GM18861 (cell line): ENCODE data around the gene CDH4.

ENCODE experiments used
- ATAC-seq: cut with Tn5 transposase; IDR thresholded peaks from one replicate; pipeline ENCODE4 v1.9.1; 2021; ENCODE audit not compliant: unreplicated experiment

CDH4 gene

GRCh38 chr20:61513124-61514017, 261.3 kb downstream of the CDH4 start:
- ATAC-seq: no peak

GRCh38 chr20:61514018-61514365, 261.9 kb downstream of the CDH4 start:
- ATAC-seq: no peak

GRCh38 chr20:61514396-61514795, 262.3 kb downstream of the CDH4 start:
- ATAC-seq: no peak

- no peak for ATAC-seq
Measured at GRCh38 chr20:61514805-61515505, 262.9 kb downstream of the CDH4 start.

GRCh38 chr20:61515922-61516321, 263.9 kb downstream of the CDH4 start:
- no peak for ATAC-seq

GRCh38 chr20:61516346-61517208, 264.5 kb downstream of the CDH4 start:
- ATAC-seq: no peak

GRCh38 chr20:61517419-61517818, 265.4 kb downstream of the CDH4 start:
- no peak for ATAC-seq

GRCh38 chr20:61518424-61518951, 266.4 kb downstream of the CDH4 start:
- no peak for ATAC-seq

- no peak for ATAC-seq
Measured at GRCh38 chr20:61519488-61519887, 267.4 kb downstream of the CDH4 start.

- ATAC-seq: no peak
Measured at GRCh38 chr20:61520076-61520892, 268.2 kb downstream of the CDH4 start.

- no peak for ATAC-seq
Measured at GRCh38 chr20:61520893-61521460, 268.9 kb downstream of the CDH4 start.

- no peak for ATAC-seq
Measured at GRCh38 chr20:61521687-61522420, 269.8 kb downstream of the CDH4 start.

GRCh38 chr20:61522498-61523090, 270.5 kb downstream of the CDH4 start:
- ATAC-seq: no peak

GRCh38 chr20:61523145-61523544, 271.1 kb downstream of the CDH4 start:
- ATAC-seq: no peak

- no peak for ATAC-seq
Measured at GRCh38 chr20:61524951-61525666, 273.0 kb downstream of the CDH4 start.

- ATAC-seq: no peak
Measured at GRCh38 chr20:61525781-61526431, 273.8 kb downstream of the CDH4 start.

- ATAC-seq: no peak
Measured at GRCh38 chr20:61526907-61527306, 274.8 kb downstream of the CDH4 start.

- ATAC-seq: no peak
Measured at GRCh38 chr20:61527626-61528025, 275.6 kb downstream of the CDH4 start.
